H1 (cell line): ENCODE data around the gene TUT4. TPM values are rescaled to one million over a fixed set of nuclear protein-coding genes. Genes with fewer than 3 reads are reported as not detected.

Source experiments
- CTCF ChIA-PET: fragments of 300-600 bp; sonication (Branson Sonifier 250); formaldehyde crosslinking; loops from one replicate; lab custom pipeline; 2021; ENCODE audit not compliant: partially characterized antibody; lab: Charles Lee
- POLR2A ChIA-PET: fragments of 300-600 bp; sonication (Branson Sonifier 250); formaldehyde crosslinking; loops from one replicate; lab custom pipeline; 2021; ENCODE audit warnings: inconsistent platforms; ENCODE audit not compliant: partially characterized antibody; lab: Charles Lee
- DNase-seq, 2 experiments: peaks; one replicate each; pipeline versions ENCODE4 v3.0.0 to v3.0.0-alpha.2; 2010 to 2022; ENCODE audit warnings: low spot score in 2 of 2, low read depth in 1 of 2, mixed read lengths in 1 of 2
- FAIRE-seq: peaks from 2 replicates; lab custom pipeline; 2011; peaks lifted over from hg19 to GRCh38; lab: Jason Lieb, UNC
- H2AFZ ChIP-seq: 2 replicates; pipeline ENCODE4 v1.8.1; 2012; ENCODE audit warnings: low read length, inconsistent platforms
- H2AK5ac ChIP-seq: 2 replicates; pipeline ENCODE4 v1.6.1; 2013; ENCODE audit warnings: low read depth, low read length
- H2BK120ac ChIP-seq: replicated peaks from 2 replicates; pipeline ENCODE3; 2013; ENCODE audit warnings: low read depth, low read length, inconsistent platforms
- H2BK12ac ChIP-seq: 2 replicates; pipeline ENCODE4 v1.6.1; 2013; ENCODE audit warnings: low read depth, low read length
- H2BK15ac ChIP-seq: 2 replicates; pipeline ENCODE4 v1.6.1; 2013; ENCODE audit warnings: low read length
- H2BK20ac ChIP-seq: 2 replicates; pipeline ENCODE4 v1.6.1; 2013; ENCODE audit warnings: low read length
- H2BK5ac ChIP-seq: 2 replicates; pipeline ENCODE4 v1.6.1; 2013; ENCODE audit warnings: low read depth, low read length
- H3K14ac ChIP-seq: 2 replicates; pipeline ENCODE4 v1.6.1; 2013; ENCODE audit warnings: inconsistent platforms; ENCODE audit not compliant: insufficient read length
- H3K18ac ChIP-seq: 2 replicates; pipeline ENCODE4 v1.6.1; 2013; ENCODE audit warnings: low read length; ENCODE audit errors: extremely low read depth
- H3K23ac ChIP-seq: 2 replicates; pipeline ENCODE4 v1.6.1; 2013; ENCODE audit warnings: inconsistent platforms; ENCODE audit not compliant: insufficient read length
- H3K23me2 ChIP-seq: 2 replicates; pipeline ENCODE4 v1.6.1; 2013; ENCODE audit warnings: low read depth, low read length
- H3K27ac ChIP-seq: 2 replicates; pipeline ENCODE4 v1.6.1; 2011; ENCODE audit warnings: low read depth, low read length, inconsistent platforms
- H3K27me3 ChIP-seq, 4 experiments: replicated peaks in 1 of 4; 1 replicate in 1 of 4; 2 replicates in 3 of 4; pipeline versions ENCODE4 v1.6.1 to v1.8.1; 2011 to 2013; ENCODE audit warnings: low read length in 3 of 4, mild to moderate bottlenecking in 3 of 4, inconsistent platforms in 2 of 4, mixed read lengths in 2 of 4, moderate library complexity in 1 of 4; ENCODE audit not compliant: control insufficient read depth in 3 of 4, insufficient read depth in 3 of 4; ENCODE audit errors: extremely low read depth in 1 of 4
- H3K36me3 ChIP-seq, 4 experiments: 2 replicates each; pipeline versions ENCODE4 v1.6.1 to v1.8.1; 2011 to 2013; ENCODE audit warnings: mild to moderate bottlenecking in 4 of 4, low read length in 3 of 4, moderate library complexity in 2 of 4, control low read depth in 1 of 4, inconsistent platforms in 1 of 4; ENCODE audit not compliant: insufficient read depth in 4 of 4, control insufficient read depth in 2 of 4
- H3K4ac ChIP-seq: replicated peaks from 2 replicates; pipeline ENCODE3; 2013; ENCODE audit warnings: low read length, low read depth, mixed read lengths, inconsistent platforms; ENCODE audit not compliant: insufficient read length
- H3K4me1 ChIP-seq, 4 experiments: replicated peaks in 1 of 4; 1 replicate in 1 of 4; 2 replicates in 3 of 4; pipeline versions ENCODE4 v1.6.1 to v1.8.1; 2011 to 2013; ENCODE audit warnings: low read length in 3 of 4, inconsistent platforms in 2 of 4, mixed read lengths in 1 of 4; ENCODE audit not compliant: insufficient read depth in 4 of 4, control insufficient read depth in 3 of 4
- H3K4me2 ChIP-seq, 2 experiments: 2 replicates each; pipeline versions ENCODE4 v1.6.1 to v1.8.1; 2011 to 2013; ENCODE audit warnings: low read depth in 2 of 2, low read length in 2 of 2, control low read depth in 1 of 2, inconsistent platforms in 1 of 2, mild to moderate bottlenecking in 1 of 2; ENCODE audit not compliant: insufficient read depth in 1 of 2
- H3K4me3 ChIP-seq, 4 experiments: fragments of 200-600, 300-600 bp in 1 of 4; sonication (generic), shearing (Covaris generic), sonication (Bioruptor Twin) in 1 of 4; 2 replicates each; pipeline versions ENCODE4 v1.5.1 to v1.8.1; 2011 to 2016; ENCODE audit warnings: low read length in 4 of 4, low read depth in 3 of 4, control low read depth in 2 of 4, inconsistent platforms in 2 of 4, mild to moderate bottlenecking in 2 of 4, mixed read lengths in 1 of 4, moderate library complexity in 1 of 4; ENCODE audit not compliant: insufficient read depth in 2 of 4; ENCODE audit errors: extremely low read depth in 1 of 4
- H3K56ac ChIP-seq: replicated peaks from 2 replicates; pipeline ENCODE3; 2013; ENCODE audit warnings: low read depth, mild to moderate bottlenecking, mixed read lengths, low read length, inconsistent platforms; ENCODE audit not compliant: insufficient read length
- H3K79me1 ChIP-seq: 2 replicates; pipeline ENCODE4 v1.6.1; 2013; ENCODE audit warnings: low read depth, low read length, control low read depth
- H3K79me2 ChIP-seq, 2 experiments: 2 replicates each; pipeline versions ENCODE4 v1.6.1 to v1.8.1; 2012 to 2013; ENCODE audit warnings: low read length in 2 of 2, mild to moderate bottlenecking in 2 of 2, inconsistent platforms in 1 of 2; ENCODE audit not compliant: insufficient read depth in 2 of 2, control insufficient read depth in 1 of 2
- H3K9ac ChIP-seq, 4 experiments: replicated peaks in 1 of 4; 1 replicate in 1 of 4; 2 replicates in 3 of 4; pipeline versions ENCODE4 v1.6.1 to v1.8.1; 2011 to 2013; ENCODE audit warnings: low read depth in 3 of 4, low read length in 3 of 4, control low read depth in 2 of 4, mild to moderate bottlenecking in 2 of 4, moderate library complexity in 2 of 4, inconsistent platforms in 1 of 4; ENCODE audit errors: extremely low read depth in 1 of 4
- H3K9me3 ChIP-seq, 2 experiments: 2 replicates each; pipeline versions ENCODE4 v1.6.1 to v1.8.1; 2012 to 2013; ENCODE audit warnings: mild to moderate bottlenecking in 2 of 2, moderate library complexity in 2 of 2, control low read depth in 1 of 2, inconsistent platforms in 1 of 2, low read depth in 1 of 2, low read length in 1 of 2, mixed read lengths in 1 of 2; ENCODE audit not compliant: insufficient read depth in 2 of 2
- H4K20me1 ChIP-seq, 2 experiments: replicated peaks in 1 of 2; 2 replicates each; pipeline versions ENCODE3 to v1.8.1; 2011 to 2013; ENCODE audit warnings: inconsistent platforms in 2 of 2, low read length in 2 of 2, mild to moderate bottlenecking in 1 of 2; ENCODE audit not compliant: insufficient read depth in 2 of 2, control insufficient read depth in 1 of 2
- H4K5ac ChIP-seq: 2 replicates; pipeline ENCODE4 v1.6.1; 2013; ENCODE audit warnings: low read length, low read depth, mixed read lengths, inconsistent platforms; ENCODE audit not compliant: insufficient read length
- H4K8ac ChIP-seq: 2 replicates; pipeline ENCODE4 v1.8.0; 2013; ENCODE audit warnings: mild to moderate bottlenecking, moderate library complexity, low read length, inconsistent platforms; ENCODE audit not compliant: insufficient read depth; ENCODE audit errors: extremely low read depth
- H4K91ac ChIP-seq: replicated peaks from 2 replicates; pipeline ENCODE3; 2013; ENCODE audit warnings: low read length, mixed read lengths, inconsistent platforms; ENCODE audit not compliant: insufficient read length
- CBX5 ChIP-seq: fragments of 300-800, 300-1000 bp; sonication (generic); IDR thresholded peaks from 2 replicates; pipeline ENCODE4 v1.7.1; 2016; ENCODE audit warnings: antibody characterized with exemption, low read length, low read depth
- CHD1 ChIP-seq: IDR thresholded peaks from 2 replicates; pipeline ENCODE4 v1.6.1; 2012; ENCODE audit warnings: low read depth, low read length, improper control_type of control experiment
- CTBP2 ChIP-seq: IDR thresholded peaks from 2 replicates; pipeline ENCODE4 v1.7.0; 2011; ENCODE audit warnings: borderline replicate concordance, mild to moderate bottlenecking, moderate library complexity, mixed read lengths, low read length; ENCODE audit not compliant: insufficient read depth, insufficient read length
- JUND ChIP-seq: IDR thresholded peaks from 2 replicates; pipeline ENCODE4 v1.6.1; 2011; ENCODE audit warnings: mild to moderate bottlenecking, improper control_type of control experiment, low read length
- PHF8 ChIP-seq: fragments of 200-600 bp; sonication (generic); conservative IDR thresholded peaks from 2 replicates; pipeline ENCODE4 v1.7.1; 2012; ENCODE audit warnings: low read depth, mild to moderate bottlenecking, inconsistent platforms, low read length, moderate library complexity
- RAD21 ChIP-seq, 2 experiments: IDR thresholded peaks in 1 of 2; conservative IDR thresholded peaks in 1 of 2; 2 replicates each; pipeline ENCODE4 v1.6.1; 2011; ENCODE audit warnings: low read depth in 2 of 2, low read length in 2 of 2, improper control_type of control experiment in 1 of 2, inconsistent platforms in 1 of 2, mild to moderate bottlenecking in 1 of 2, moderate library complexity in 1 of 2
- RFX5 ChIP-seq: IDR thresholded peaks from 2 replicates; pipeline ENCODE4 v1.6.1; 2011; ENCODE audit warnings: low read depth, low read length, improper control_type of control experiment, borderline replicate concordance
- RXRA ChIP-seq: IDR thresholded peaks from 2 replicates; pipeline ENCODE4 v1.6.1; 2011; ENCODE audit warnings: low read depth, mild to moderate bottlenecking, low read length, moderate library complexity; ENCODE audit not compliant: insufficient read depth
- SP4 ChIP-seq: IDR thresholded peaks from 2 replicates; pipeline ENCODE4 v1.6.1; 2012; ENCODE audit warnings: low read length, inconsistent platforms
- WGBS, 2 experiments: shearing (Covaris generic) in 1 of 2; methylation state at CpG; one replicate each; pipeline versions ENCODE4 v1.1.6 to v1.1.7; 2013 to 2015; ENCODE audit warnings: low lambda C conversion rate in 2 of 2, mixed read lengths in 2 of 2, inconsistent platforms in 1 of 2, low coverage in 1 of 2, missing lambda C conversion rate in 1 of 2; ENCODE audit not compliant: insufficient replicate concordance in 2 of 2, insufficient coverage in 1 of 2, insufficient read length in 1 of 2; ENCODE audit errors: extremely low coverage in 1 of 2, missing lambda C conversion rate in 1 of 2; 5-methylcytosine and 5-hydroxymethylcytosine counted together
- polyA plus RNA-seq, 7 experiments: library from polyadenylated mRNA; depleted of rRNA in 3 of 7; stranded (reverse) in 5 of 7; unstranded in 2 of 7; fragments of >200 nt in 5 of 7; fragments of 200-250 nt in 2 of 7; gene quantifications; 1 replicate in 5 of 7; 2 replicates in 1 of 7; 4 replicates in 1 of 7; pipeline versions ENCODE4 v1.2.1 to v1.2.3, GENCODE V29; 2011 to 2013; ENCODE audit warnings: missing spikeins in 2 of 7, mixed read lengths in 2 of 7
- total RNA-seq: library from RNA; stranded (reverse); fragmentation: NEBNext Ultra II Directional; extraction: Animal tissue kit (Norgen Biotek cat#: 25700); gene quantifications from 2 replicates; pipeline ENCODE4 v1.2.1, GENCODE V29; 2021
- TF ChIP-seq, protein P1 (sequence below): IDR thresholded peaks from 2 replicates; pipeline ENCODE4 v1.6.1; 2011; ENCODE audit warnings: low read length, improper control_type of control experiment

TUT4 gene
- total and polyA plus RNA-seq, 2 of the 8 experiments (the other 6 are each of a cell fraction or from before 2014, with no cell fraction given), result 54.5 to 63.3 TPM

DNA sequence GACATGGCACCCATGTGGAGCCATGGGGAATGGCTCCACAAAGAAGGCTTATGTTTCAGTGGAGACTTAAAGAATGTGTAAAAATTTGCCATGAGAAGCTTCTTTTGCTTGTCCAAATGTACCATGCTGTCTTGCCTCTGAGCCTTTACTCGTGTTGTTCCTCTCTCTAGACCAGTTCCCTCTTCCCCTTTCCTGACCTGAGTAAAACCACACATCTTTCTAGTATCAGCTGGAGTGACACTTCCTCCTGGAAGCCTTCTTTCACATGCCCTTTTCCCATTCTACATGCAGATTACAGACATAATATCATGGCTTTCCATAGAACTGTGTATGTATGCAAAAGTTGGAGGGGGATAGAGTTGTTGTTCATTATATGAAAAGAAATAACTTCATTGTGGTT, 35.6 kb upstream of the TUT4 start:
- Histone ChIP-seq H4K20me1 (no peaks in the 10 kb centered on the region), H3K79me2 (no peaks in the 10 kb centered on the region), H3K23ac (no peak overlapping the region), H3K27ac (no peak overlapping the region), H3K23me2 (no peaks in the 10 kb centered on the region), H2AK5ac (no peak overlapping the region), H4K91ac (no peak overlapping the region), H2BK12ac (no peak overlapping the region), H2BK5ac (no peak overlapping the region), H3K18ac (no peak overlapping the region), H2BK15ac (no peak overlapping the region), H2AFZ (no peak overlapping the region), H3K36me3 (no peaks in the 10 kb centered on the region), H3K56ac (no peak overlapping the region), H3K14ac (no peak overlapping the region), H3K4me1 (peaks cover 0 to 7% (median 2%) of the 10 kb centered on the region in 4 experiments; a peak in 3 of 7 replicates), H3K4me3 (no peak overlapping the region), H4K8ac (no peak overlapping the region), H4K5ac (no peak overlapping the region), H3K9me3 (no peaks in the 10 kb centered on the region), H3K4me2 (no peak overlapping the region), H3K4ac (no peak overlapping the region), H3K27me3 (no peaks in the 10 kb centered on the region), H3K79me1 (no peaks in the 10 kb centered on the region), H2BK120ac (no peak overlapping the region), H2BK20ac (no peak overlapping the region), H3K9ac (no peak overlapping the region)
- ChIA-PET CTCF (no interaction called here), POLR2A (interaction anchor here (0.7 to 1.6 kb wide), 2 partner anchors 58 to 184 kb away, joined by 3 read pairs; partner anchors contain the start of genes ORC1 and PRPF38A)
- TF ChIP-seq CHD1, result no peak
- TF ChIP-seq CTBP2, result no peak
- TF ChIP-seq RXRA, result no peak
- TF ChIP-seq PHF8, result no peak
- no peak for TF ChIP-seq JUND
- TF ChIP-seq, protein P1, sequence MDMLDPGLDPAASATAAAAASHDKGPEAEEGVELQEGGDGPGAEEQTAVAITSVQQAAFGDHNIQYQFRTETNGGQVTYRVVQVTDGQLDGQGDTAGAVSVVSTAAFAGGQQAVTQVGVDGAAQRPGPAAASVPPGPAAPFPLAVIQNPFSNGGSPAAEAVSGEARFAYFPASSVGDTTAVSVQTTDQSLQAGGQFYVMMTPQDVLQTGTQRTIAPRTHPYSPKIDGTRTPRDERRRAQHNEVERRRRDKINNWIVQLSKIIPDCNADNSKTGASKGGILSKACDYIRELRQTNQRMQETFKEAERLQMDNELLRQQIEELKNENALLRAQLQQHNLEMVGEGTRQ, result no peak
- no peak for TF ChIP-seq CBX5
- TF ChIP-seq SP4, result no peak
- TF ChIP-seq RAD21 (IDR thresholded peaks at IDR 0.05 in 1 of 2, conservative IDR thresholded peaks at IDR 0.05 in 1 of 2; ENCODE audit: low read depth in 2 of 2, low read length in 2 of 2), result no peak
- TF ChIP-seq RFX5, result no peak
- 88% methylated on average over 1 of the region's 1 CpG; no CpG with 5 or more reads in 1 of the 2 experiments for WGBS, 2 experiments
- FAIRE-seq (no peak), DNase-seq (no peak)
